HG03095 (cell line): ENCODE data around the gene TRIP12.
"Not testable (repeated sequence)": the region's sequence is repeated elsewhere in the genome, so short reads cannot be mapped to it uniquely, and the experiment has no call there.

ENCODE experiments used
- ATAC-seq: cut with Tn5 transposase; IDR thresholded peaks from one replicate; pipeline ENCODE4 v1.9.1; 2021; ENCODE audit warnings: moderate library complexity; ENCODE audit not compliant: unreplicated experiment

Gene TRIP12

DNA sequence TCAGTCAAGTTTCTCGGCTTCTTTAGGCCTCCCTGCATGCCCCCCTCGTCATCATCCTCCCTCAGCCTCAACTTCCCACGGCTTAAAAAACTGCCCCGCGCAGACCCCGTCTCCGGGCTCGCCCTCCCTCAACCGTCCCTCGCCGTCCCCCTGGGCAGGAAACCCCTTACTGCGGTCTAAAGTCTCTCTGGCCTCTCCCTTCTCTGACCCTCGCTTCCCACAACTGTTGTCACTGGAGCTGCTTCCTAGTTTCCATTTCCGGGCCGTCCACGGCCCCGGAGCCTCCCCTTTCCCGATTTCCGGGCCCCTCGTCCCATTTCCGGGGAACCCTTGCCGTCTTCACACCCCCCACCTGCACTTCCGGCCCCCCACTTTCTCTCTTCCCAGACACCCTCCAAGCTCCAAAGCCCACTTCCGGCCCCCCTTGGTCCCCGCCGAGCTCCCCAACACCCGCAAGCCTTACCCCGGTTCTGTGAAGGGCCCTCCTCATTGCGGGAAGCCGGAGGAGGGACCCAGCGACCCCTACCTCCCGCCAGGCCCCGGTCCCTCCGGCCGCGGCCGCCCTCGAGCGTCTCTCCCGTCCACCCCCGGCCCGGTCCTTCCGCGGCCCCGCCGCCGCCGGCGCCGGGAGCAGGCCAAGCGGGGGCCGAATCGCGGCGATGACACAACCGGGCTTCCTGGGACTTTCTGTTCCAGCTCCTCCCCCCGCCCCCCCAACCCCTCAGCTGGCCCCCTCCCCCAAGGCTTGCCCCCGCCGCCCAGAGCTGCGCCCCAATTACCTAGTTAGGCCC, 513 bp downstream of the TRIP12 start:
- ATAC-seq, result peak; percentile 25

DNA sequence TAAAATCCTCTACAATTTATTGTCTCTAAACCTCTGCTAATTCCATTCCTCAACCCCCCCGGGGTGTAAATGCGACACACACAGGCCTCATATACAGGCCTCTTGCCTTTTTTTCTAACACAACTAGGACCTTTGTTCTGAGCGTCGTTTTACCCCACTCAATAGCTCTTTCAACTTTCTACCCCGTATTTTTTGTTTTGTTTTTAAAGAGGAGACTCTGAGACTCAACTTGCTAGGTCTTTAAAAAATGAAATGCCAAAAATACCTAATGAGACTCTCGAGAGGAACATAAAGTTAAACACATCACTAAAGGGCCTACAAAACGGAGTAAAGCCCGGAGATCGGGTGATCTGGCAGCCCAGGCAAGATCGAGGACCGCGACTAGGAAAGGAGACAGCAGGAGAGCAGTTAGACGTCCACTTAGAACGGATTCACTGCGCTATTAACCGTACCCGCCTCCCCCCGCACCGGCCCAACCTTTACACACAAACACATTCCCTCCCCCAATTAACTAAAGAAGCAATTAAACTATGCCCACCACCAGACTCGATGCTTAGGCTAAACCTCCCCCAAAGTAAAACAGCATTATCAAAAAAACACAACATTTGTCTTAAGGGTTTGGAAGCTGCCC, 1.7 kb downstream of the TRIP12 start:
- no peak for ATAC-seq

DNA sequence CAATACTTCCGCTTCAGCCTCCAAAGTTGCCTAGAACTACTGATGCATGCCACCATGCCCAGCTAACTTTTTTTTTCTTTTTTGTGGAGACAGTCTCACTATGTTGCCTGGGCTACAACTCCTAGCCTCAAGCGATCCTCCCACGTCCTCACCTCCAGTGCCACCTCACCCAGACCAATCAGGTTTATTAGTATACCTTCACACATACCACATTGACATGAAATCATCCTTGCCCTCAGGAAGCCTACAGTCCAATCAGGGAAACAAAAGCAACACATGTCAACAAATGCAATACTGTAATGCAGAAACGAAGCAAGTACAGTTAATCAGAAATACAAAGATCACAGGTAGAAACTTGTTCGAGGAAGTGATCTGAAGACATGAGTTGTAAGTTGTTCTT, 4.0 kb downstream of the TRIP12 start:
- ATAC-seq, result no peak

DNA sequence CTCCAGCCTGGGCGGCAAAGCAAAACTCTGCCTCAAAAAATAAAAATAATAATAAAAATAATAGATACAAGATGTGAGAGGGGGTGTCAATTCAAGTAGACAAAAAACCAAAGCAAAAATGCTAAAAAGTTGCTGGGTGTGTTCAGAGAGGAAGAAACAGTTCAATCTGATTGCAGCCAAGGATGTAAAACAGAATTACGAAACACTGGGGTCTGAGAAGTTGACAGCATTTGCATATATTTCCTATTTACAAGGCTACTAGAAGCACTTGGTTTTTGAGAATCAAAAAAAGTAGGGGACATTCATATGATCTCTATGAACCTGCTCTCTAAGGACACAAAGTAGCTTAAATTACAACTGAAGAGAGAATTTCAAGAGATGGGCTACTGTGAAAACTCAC, 7.6 kb downstream of the TRIP12 start:
- no peak for ATAC-seq

DNA sequence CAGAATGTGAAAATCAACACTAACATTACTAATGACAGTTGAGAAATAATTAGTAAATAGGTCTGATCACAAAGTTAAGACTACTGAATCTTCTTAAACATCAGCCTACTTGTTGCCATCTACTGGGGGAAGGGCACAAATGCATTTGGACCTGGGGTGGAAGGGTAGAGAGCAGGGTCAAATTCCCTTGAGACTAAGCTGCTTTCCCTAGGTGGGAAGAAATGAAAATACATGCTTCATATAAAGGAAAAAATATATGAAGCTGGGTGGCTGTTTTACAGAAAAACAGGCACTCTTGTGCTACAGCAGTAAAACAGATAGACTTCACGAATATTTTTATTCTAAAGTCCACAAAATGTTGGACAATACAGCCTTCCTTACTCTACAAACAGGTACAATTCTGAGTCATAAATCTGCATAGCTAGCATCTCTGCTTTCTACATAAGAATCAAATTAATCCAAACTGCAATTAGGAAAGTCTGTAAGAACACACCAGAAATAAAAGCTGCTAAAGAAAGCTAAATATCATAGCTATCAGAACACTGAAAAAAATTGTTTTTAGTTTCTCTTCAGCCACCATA, 10.9 kb downstream of the TRIP12 start:
- peak; percentile 68 for ATAC-seq

DNA sequence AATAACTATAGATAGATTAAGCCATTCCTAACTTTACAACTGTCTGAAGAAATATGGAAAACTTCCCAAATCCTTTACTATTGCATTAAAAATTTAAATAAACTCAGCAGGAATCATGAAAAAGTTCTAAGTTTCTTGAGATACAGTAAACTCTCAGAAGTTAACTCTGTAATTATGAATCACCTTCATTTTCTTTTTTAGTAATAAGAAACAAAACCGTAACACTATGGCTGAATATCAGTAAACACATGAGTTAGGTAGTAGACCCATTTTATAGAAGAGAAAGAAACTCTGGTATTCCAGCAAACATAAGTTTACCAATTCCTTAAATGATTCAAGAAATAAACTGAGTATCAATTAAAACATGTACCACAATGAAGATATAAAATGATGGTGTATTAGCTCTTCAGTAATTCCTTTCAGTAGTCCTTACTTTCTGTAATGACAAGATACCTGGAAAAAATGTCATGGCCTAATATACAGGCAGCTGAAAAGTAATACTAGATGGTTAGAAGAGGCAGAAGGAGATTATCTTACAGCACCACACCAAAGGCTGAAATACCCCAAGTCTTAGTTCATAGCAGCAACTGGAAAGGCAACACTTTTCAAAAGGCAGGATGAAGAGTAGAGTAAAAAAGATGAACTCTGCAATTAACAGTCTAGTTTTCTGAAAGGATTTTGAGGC, 11.5 kb downstream of the TRIP12 start:
- ATAC-seq, result peak; percentile 15

DNA sequence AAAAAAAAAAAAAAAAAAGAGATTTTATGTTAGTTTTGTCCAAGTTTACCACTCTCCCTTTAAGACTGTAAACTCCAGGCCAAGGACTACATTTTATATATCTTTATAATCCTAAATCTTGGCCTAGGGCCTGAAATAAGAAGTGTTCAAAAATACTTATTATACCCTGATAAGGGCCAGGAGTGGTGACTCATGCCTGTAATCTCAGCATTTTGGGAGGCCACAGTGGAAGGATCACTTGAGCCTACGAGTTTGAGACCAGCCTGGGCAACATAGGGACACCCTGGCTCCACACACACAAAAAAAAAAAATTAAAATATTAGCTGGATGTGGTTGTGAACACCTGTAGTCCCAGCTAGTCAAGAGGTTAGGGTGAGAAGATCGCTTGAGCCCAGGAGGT, 12.7 kb downstream of the TRIP12 start:
- ATAC-seq, result no peak

DNA sequence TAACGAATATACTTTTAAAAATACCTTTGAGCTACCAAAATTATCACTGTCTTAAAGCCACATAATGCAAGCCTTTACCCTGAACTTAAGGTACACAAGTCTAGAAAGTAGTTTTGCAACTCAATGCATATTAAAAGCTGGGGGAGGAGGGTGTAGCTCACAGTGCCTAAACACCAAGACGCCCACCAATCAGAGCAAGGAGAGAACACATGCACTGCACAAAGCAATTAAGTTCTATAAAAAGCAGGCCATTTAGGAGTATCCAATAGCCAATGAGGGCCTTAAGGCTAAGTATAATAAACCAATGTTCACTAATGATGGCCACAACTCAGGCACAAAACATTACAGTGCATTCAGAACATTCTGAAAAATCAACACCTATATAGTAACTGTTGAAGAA, 16.2 kb downstream of the TRIP12 start:
- no peak for ATAC-seq

DNA sequence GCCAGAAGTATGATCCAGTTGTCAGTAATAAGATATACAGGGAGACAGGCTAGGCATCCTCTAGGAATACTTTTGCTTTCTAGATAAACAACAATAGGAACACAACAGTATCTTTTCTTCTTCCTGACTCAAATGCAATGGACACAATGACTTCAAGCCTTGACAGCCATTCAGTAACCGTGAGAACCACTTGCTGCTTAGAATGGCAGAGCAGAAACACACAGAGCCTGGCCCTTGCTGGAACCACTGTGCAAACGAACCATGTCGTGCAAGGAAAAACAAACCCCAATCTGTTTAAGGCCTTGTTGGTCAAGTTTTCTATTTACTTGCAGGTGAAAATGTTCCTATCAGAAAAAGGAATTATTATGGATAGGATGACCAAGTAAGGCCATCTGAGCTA, 18.8 kb downstream of the TRIP12 start:
- no peak for ATAC-seq

DNA sequence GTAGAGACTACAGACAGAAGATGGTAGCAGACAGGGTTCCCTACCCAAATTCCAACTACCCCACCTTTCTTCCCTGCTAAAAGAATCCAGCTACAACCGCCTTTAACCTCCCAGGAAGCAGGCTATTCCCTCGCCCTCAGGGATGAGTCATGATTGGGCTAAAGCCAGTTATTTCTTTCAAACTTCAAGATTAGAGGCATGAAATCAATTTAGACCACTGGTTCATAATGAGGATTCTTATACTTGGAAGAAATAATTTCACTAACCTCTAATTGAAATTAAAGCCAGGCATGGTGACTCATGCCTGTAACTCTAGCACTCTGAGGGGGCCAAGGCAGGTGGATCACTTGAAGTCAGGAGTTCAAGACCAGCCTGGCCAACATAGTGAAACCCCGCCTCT, 20.0 kb downstream of the TRIP12 start:
- ATAC-seq, result no peak

DNA sequence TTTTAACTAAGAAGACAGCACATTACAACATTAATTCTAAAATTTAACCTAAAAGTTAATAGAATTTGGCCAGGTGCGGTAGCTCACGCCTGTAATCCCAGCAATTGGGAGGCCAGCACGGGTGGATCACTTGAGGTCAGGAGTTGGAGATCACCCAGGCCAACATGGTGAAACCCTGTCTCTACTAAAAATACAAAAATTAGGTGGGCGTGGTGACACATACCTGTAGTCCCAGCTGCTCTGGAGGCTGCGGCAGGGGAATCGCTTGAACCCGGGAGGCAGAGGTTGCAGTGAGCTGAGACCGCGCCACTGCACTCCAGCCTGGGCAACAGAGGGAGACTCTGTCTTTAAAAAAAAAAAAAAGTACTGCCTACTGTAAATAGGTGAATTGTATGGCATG, 21.3 kb downstream of the TRIP12 start:
- not testable (repeated sequence) for ATAC-seq

DNA sequence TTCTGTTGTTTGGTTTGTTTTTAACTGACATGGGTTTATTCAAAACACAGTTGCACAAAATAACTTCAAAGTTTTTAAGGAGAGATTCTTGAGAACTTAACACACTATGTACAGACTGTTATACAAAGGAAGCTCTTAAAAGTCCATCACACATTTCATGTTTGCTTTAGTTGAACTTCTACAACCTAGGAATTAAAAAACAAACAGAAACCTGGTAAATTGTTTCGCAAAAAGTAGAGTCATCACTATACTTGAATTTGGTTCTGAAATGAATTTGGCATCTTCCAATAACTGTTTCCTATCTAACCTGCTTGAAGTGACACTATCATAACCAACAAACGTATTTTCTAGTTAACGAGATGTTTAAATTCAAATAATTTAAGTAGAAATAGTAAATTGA, 21.8 kb downstream of the TRIP12 start:
- no peak for ATAC-seq

DNA sequence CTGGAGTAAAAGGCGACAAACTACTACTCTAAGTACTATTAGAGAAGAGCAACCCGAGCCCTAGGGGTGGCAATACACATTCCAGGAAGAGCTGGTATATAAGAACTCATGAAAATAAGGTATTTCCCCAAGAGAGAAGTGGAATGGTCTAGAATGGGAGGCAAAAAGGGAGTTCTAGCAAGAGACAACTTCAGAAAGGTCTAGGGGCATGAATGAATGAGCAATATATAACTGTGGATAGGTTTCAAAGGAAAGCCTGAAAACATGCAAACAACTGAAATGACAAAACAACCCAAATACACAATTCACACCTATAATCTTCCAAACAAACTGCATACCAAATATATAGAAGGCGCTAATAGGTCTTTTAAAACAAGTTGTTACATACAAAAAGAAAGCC, 22.2 kb downstream of the TRIP12 start:
- ATAC-seq, result no peak

DNA sequence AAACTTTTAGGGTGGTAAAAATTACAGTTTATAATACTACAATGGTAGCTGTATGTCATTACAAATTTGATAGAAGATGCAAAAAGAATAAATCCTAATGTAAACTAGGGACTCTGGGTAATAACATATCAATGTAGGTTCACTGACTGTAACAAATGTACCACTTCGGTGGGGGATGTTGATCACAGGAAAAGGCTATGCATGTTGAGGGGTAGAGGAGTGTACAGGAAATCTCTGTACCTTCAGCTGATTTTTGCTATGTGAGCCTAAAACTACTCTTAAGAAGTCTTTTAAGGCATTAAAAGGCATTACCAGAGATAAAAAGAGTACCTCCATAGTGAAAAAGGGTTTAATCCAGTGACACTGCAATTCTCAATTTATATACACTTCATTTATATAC, 25.0 kb downstream of the TRIP12 start:
- ATAC-seq, result no peak

DNA sequence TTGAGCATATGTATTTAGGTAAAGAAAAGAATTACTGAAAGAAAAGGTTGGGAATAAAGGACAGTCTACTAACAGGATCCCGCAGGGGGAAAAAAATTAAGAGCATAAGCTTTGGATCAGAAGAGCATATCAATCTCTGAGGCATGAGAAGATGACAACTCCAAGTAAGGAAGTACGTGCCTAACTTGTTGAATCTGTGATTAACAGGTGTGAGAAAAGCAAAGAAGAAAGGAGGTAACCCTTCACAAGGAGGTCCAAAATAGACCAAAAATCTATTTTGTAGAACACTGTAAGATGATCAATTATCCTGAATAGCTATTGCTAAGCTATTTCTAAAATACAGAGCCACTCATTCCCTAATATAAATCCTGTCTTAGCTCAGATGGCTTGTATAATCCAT, 32.8 kb downstream of the TRIP12 start:
- ATAC-seq, result no peak

DNA sequence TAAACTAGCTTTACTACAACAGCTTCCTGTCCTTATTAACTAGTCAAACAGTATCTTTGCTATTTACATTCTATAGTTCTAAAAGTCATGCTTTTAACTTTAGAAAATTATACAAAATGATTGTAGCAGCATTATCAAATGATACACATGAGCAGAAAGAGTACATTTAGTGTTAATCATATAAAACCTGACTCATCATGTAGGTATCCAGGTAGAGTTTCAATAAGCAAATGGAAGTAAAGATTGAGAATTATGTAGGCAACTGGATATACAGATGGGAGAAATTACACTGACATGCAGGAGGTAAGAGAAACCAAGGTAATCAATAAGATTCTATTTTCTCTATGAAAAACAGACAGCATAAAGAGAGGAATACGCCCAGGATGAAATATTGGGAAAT, 33.8 kb downstream of the TRIP12 start:
- no peak for ATAC-seq

DNA sequence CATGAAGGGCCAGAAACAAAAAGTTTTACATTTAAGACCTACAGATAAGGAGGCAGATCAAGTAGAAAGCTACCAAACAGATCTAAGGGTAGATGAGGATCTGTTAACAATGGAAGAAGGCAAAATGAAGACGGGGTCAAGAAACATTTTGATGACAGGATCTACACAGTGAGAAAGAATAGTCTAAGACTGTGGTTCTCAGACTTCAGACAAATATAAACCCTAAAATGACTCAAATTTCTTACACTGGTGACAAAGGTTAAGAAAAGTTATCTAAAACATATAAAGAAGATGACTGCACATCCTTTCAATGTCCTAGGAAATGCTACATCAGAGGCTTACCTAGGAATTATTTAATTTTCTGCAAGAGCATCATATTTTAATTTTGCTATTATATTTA, 34.4 kb downstream of the TRIP12 start:
- ATAC-seq, result no peak

DNA sequence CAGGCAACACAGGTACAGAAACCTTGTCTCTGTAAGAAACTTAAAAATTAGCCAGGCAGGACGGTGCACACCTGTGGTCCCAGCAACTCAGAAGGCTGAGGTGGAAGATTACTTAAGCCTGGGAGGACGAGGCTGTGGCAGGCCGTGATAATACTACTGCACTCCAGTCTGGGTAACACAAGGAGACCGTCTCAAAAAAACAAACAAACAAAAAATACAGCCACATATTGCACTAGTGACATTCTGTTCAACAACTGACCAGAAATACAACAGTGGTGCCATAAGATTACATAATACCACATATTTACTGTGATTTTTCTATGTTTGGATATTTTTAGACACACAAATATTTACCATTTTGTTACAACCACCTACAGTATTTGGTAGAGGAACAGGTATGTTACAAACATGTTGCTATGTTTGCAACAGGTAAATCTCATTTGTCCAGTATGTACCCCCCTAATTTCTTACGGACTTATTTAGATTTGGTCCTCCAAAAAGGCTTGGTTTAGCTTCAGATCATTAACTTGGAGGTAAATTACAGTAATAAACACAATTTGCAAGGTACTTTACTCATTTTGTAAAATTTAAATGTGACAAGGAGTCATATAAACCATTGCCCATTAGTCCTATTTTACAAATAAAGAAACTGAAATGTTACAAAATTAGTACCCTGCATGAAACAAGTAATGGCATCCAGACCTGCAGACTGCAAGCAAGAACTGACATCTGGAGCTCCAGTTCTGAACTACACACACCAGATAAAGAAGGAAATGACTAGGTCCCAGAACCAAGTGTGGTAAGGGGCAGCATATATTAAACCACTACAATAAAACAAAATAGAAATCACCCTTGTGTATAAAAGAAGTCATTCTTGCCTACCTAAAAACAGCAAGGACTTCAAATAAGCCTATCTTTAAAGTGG, 36.8 kb downstream of the TRIP12 start:
- peak; percentile 83 for ATAC-seq

DNA sequence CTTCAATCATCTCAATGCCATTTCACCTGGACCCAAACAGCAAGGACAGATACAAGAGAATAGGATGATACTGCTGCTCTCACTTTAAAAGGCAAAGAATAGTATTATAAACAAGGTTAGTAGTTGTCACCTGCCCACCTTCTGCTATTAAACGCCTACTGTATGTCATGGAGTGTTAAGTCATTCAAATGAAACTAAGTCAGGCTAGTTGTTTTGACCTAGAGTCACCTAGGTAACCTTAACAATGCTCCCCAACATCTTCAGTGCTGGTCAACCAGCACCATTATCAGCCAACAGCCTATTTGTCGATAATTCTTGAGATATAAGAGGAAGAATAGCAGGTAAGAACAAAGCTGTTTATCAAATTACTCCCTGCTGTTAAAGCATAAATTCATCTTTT, 39.2 kb downstream of the TRIP12 start:
- ATAC-seq, result no peak

DNA sequence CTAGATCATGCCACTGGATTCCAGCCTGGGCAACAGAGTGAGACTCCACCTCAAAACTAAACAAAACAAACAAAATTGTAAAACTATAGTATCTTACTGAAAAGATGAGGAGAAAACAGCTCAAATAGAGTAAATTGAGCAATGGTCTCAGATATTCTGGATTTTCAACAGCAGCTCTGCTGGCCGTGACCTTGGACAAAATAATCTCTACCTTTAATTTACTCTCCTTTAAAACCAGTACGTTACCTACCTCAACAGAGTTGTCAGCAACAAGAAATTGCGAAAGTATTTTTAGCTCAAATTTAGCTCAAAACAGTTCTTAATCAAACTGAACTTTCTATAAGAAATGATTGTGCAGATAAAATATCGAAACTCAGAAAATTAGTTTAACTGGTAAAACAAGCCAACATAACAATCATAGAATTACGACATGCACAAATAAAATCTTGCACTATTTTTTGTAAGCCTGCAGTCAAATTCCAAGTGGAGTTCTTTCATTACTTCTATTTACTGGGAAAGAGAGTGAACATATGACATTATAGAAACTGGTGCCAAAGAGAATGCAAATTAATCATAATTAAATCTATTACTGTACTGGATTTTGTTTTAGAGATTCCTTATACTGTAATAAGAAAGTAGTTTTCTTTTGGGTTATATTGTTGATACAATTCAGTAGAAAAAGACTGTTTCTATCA, 40.8 kb downstream of the TRIP12 start:
- no peak for ATAC-seq
